Measurements from ENCODE around the gene MAGEA11.
"Not testable (repeated sequence)": the region's sequence is repeated elsewhere in the genome, so short reads cannot be mapped to it uniquely, and the experiment has no call there.

MAGEA11 gene

GRCh38 chrX:149720021-149720689 is 8.3 kb downstream of the MAGEA11 start:
- DNase-seq, result no peak

GRCh38 chrX:149721241-149721640 is 9.4 kb downstream of the MAGEA11 start:
- not testable (repeated sequence) for DNase-seq

GRCh38 chrX:149721778-149722177 is 9.9 kb downstream of the MAGEA11 start:
- no peak for DNase-seq

GRCh38 chrX:149723583-149724118 is 11.8 kb downstream of the MAGEA11 start:
- not testable (repeated sequence) for DNase-seq

GRCh38 chrX:149727308-149727707 is 15.4 kb downstream of the MAGEA11 start:
- not testable (repeated sequence) for DNase-seq

GRCh38 chrX:149742269-149742668 is 30.4 kb downstream of the MAGEA11 start:
- not testable (repeated sequence) for DNase-seq

- not testable (repeated sequence) for DNase-seq
Observed at GRCh38 chrX:149746390-149747007, 34.6 kb downstream of the MAGEA11 start.

GRCh38 chrX:149757206-149758067 is 45.6 kb downstream of the MAGEA11 start:
- DNase-seq, result no peak

- DNase-seq, result no peak
Observed at GRCh38 chrX:149758068-149758714, 46.3 kb downstream of the MAGEA11 start.

- not testable (repeated sequence) for DNase-seq
Observed at GRCh38 chrX:149758715-149759078, 46.8 kb downstream of the MAGEA11 start.

- DNase-seq, result no peak
Observed at GRCh38 chrX:149759824-149760223, 48.0 kb downstream of the MAGEA11 start.

- DNase-seq, result no peak
Observed at GRCh38 chrX:149760965-149761364, 49.1 kb downstream of the MAGEA11 start.

GRCh38 chrX:149761858-149762674 is 50.2 kb downstream of the MAGEA11 start:
- not testable (repeated sequence) for DNase-seq

GRCh38 chrX:149762696-149763614 is 51.1 kb downstream of the MAGEA11 start:
- no peak for DNase-seq
